ENCODE measurements around the gene GJB6.

Gene GJB6

GRCh38 chr13:20190076-20190475, 42.0 kb downstream of the GJB6 start:
- in situ Hi-C loops (cut with HindIII; ENCODE audit: low sequenced_read_pairs), result loop anchor here (25.0 kb wide), 2 partner anchors 522 to 647 kb away; partner anchors contain the start of gene IL17D
- H3K4me3 ChIP-seq (ENCODE audit: low read depth, low read length), result no peak overlapping the region
- DNase-seq (ENCODE audit: low read depth), result no peak
- TF ChIP-seq CTCF (IDR thresholded peaks at IDR 0.05; ENCODE audit: low read depth, low read length, missing control alignments), result no peak

DNA sequence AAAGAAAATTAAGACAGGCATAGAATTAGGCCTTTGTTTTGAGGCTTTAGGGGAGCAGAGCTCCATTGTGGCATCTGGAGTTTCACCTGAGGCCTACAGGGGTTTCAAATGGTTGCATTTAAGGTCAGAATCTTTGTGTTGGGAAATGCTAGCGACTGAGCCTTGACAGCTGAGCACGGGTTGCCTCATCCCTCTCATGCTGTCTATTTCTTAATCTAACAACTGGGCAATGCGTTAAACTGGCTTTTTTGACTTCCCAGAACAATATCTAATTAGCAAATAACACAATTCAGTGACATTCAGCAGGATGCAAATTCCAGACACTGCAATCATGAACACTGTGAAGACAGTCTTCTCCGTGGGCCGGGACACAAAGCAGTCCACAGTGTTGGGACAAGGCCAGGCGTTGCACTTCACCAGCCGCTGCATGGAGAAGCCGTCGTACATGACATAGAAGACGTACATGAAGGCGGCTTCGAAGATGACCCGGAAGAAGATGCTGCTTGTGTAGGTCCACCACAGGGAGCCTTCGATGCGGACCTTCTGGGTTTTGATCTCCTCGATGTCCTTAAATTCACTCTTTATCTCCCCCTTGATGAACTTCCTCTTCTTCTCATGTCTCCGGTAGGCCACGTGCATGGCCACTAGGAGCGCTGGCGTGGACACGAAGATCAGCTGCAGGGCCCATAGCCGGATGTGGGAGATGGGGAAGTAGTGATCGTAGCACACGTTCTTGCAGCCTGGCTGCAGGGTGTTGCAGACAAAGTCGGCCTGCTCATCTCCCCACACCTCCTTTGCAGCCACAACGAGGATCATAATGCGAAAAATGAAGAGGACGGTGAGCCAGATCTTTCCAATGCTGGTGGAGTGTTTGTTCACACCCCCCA, 43.2 kb downstream of the GJB6 start:
- in situ Hi-C loops (cut with HindIII; ENCODE audit: low sequenced_read_pairs), result loop anchor here (5.0 to 25.0 kb wide), 3 partner anchors 63 to 648 kb away; partner anchors contain the start of gene IL17D
- DNase-seq (ENCODE audit: low read depth), result no peak
- H3K4me3 ChIP-seq (ENCODE audit: low read depth, low read length), result no peak overlapping the region
- peak; percentile 11 for TF ChIP-seq CTCF (IDR thresholded peaks at IDR 0.05; ENCODE audit: low read depth, low read length, missing control alignments)

DNA sequence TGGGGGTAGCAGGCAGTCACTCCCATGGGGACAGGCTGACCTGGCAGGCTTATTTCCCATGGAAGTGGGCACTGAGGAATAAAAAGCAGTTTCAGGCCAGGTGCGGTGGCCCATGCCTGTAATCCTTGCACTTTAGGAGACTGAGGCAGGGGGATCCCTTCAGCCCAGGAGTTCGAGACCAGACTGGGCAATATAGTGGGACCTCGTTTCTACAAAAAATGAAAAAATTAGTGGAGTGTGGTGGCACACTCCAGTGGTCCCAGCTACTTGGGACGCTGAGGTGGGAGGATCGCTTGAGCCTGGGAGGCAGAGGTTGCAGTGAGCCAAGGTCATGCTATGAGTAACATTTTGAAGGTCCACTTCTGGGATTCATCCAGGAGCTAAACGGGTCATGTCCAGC, 45.3 kb downstream of the GJB6 start:
- in situ Hi-C loops (cut with HindIII; ENCODE audit: low sequenced_read_pairs), result loop anchor here (5.0 to 25.0 kb wide), 3 partner anchors 66 to 651 kb away; partner anchors contain the start of gene IL17D
- no peak for DNase-seq (ENCODE audit: low read depth)
- H3K4me3 ChIP-seq (ENCODE audit: low read depth, low read length), result no peak overlapping the region
- no peak for TF ChIP-seq CTCF (IDR thresholded peaks at IDR 0.05; ENCODE audit: low read depth, low read length, missing control alignments)

DNA sequence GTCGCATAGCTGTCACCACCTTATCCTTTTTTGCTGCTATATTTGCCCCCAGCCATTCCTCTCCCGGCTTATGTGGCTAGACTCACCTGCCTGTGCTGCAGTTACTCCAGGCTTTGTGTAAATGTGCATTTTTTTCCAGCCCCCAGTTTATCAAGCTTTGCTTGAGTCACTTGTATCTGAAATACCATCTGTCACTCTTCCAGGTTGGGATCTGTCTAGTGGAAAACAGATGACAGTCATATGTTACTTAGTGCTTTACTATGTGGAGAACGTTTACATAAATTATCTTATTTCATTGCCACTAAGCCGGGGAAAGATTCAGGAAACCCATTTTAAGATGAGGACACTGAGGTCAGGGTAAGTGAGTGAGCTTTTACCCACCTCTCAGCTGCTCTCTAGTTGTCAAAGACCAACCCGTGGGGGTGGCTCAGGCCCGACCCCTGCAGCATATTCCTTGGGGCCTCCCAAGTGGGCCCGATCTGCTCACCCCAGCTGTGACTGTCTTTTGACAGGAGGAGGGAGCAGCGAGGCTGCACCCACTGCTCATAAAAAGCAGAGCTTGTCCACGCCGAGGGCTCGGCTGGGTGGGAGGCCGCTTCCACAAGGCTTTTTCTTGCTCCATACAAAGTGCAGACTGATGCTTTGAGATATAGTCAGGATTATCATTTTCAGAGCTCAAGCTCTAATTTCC, 46.6 kb downstream of the GJB6 start:
- in situ Hi-C loops (cut with HindIII; ENCODE audit: low sequenced_read_pairs), result loop anchor here (5.0 to 25.0 kb wide), 3 partner anchors 67 to 652 kb away; partner anchors contain the start of gene IL17D
- no peak for TF ChIP-seq CTCF (IDR thresholded peaks at IDR 0.05; ENCODE audit: low read depth, low read length, missing control alignments)
- no peak overlapping the region for H3K4me3 ChIP-seq (ENCODE audit: low read depth, low read length)
- DNase-seq (ENCODE audit: low read depth), result no peak

DNA sequence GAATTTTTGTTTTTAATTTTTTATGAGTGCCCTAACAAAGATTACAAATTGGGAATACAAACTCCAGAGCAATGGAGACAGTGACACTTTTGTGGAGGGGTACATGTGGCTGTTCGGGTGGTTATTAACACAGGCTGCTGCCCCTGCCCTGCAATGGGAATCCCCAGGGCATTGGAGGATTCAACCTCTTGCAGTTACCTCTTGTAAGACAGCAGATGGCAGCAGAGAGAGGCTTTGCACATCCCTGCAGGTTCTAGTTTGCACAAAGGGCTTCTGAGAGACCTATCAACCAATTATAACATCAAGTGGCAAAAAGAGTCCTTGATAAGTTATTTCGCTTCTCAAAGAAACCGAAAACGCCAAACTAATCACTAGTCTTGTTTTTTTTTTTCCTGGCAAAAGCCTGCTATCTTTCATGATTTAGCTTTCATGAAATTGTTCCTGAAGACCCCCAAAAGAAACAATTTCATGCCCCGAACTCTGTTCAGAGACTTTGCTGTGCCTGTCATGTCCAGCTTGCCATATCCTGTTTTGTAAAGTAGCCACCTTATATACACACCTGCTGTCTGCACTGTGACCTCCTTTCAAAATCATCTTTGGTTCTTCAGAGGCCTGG, 49.8 kb downstream of the GJB6 start:
- peak; percentile 72 for DNase-seq (ENCODE audit: low read depth)
- peak; percentile 92 for TF ChIP-seq CTCF (IDR thresholded peaks at IDR 0.05; ENCODE audit: low read depth, low read length, missing control alignments)
- in situ Hi-C loops (cut with HindIII; ENCODE audit: low sequenced_read_pairs), result loop anchor here (25.0 kb wide), 2 partner anchors 530 to 655 kb away; partner anchors contain the start of gene IL17D
- H3K4me3 ChIP-seq (ENCODE audit: low read depth, low read length), result no peak overlapping the region

DNA sequence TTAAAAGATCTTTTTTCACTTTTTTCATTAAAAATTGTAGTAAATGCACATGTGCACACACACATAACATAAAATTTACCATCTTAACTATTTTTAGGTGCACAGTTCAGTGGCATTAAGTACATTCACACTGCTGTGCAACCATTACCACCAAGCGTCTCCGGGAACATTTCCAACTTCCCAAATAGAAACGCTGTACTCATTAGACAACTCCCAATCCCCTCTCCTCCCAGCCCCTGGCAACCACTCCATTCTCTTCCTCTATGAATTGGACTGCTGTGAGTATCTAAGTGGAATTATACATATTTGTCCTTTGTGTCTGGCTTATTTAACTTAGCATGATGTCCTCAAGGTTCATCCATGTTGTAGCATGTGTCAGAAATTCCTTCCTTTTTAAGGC, 50.9 kb downstream of the GJB6 start:
- H3K4me3 ChIP-seq (ENCODE audit: low read depth, low read length), result no peak overlapping the region
- no peak for TF ChIP-seq CTCF (IDR thresholded peaks at IDR 0.05; ENCODE audit: low read depth, low read length, missing control alignments)
- no peak for DNase-seq (ENCODE audit: low read depth)
- in situ Hi-C loops (cut with HindIII; ENCODE audit: low sequenced_read_pairs), result loop anchor here (25.0 kb wide), 2 partner anchors 531 to 656 kb away; partner anchors contain the start of gene IL17D

Measured in astrocyte of the cerebellum (primary cell).